Measurements from ENCODE around the gene SLC39A11.
"Not testable (repeated sequence)": the region's sequence is repeated elsewhere in the genome, so short reads cannot be mapped to it uniquely, and the experiment has no call there.

The SLC39A11 gene

DNA sequence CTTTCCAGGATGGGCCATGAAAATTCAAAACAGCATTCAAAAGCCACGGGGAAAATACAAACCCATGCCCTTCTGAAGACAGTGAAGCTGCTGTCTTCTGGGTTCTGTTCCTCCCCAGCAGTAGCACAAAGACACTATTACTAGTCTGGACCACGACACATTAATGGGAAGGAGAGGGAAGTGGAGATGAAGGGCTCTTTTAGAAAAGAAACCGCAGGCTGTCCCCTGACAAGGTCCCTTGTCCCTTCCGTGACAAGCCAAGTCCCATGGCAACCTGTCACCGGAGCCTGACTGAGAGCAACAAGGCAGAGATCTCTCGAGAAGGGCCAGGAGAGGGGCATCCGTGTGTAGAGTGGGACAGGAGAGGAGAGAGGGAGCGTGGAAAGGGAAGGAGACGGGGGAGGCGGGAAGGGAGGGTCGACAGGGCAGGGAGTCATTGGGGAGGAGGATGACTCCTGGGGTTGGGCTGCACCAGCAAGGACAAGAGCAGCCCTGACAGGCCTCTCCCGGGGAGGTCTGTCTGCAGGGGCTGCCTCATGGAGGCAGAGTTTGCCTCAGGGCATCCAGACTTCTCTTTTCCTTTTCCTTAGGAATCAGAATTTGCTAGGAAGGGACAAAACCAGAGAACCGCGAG, 436.2 kb downstream of the SLC39A11 start:
- DNase-seq (ENCODE audit: low spot score) = no peak

DNA sequence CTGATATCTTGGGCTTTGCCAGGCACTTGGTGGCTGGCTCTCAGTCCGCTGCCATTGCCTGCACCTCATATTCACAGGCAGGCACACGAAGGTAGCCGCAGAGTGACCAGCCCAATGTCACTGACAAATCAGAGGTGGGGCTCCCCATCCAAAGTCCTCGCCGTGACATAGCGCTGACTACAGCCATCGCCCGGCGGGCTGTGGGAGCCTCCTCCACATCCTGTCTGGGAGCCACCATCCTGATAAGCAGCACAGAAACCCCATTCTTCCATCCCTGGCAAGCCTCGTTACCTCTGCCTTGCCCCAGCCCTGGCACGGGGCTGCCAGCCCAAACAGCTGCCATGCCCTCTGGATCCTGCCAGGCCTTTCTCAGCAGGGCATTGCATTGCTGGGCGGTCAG, 437.8 kb downstream of the SLC39A11 start:
- DNase-seq (ENCODE audit: low spot score) = no peak

DNA sequence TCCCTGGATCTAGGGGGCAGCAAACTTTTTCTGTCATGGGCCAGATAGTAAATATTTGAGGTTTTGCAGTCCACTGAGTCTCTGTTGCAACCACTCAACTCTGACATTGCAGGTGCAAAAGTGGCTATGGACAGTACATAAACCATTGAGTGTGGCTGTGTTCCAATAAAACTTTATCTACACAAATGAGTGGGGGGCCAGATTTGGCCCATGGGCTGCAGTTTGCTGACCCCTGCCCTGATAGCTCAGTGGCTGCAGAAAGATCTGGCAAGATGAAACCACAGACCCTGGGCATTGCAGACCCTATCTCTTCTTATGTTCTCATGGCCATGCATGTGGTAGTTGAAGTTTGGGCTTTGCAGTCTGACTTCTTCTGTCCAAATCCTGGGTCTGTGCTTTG, 440.5 kb downstream of the SLC39A11 start:
- DNase-seq (ENCODE audit: low spot score) = no peak

DNA sequence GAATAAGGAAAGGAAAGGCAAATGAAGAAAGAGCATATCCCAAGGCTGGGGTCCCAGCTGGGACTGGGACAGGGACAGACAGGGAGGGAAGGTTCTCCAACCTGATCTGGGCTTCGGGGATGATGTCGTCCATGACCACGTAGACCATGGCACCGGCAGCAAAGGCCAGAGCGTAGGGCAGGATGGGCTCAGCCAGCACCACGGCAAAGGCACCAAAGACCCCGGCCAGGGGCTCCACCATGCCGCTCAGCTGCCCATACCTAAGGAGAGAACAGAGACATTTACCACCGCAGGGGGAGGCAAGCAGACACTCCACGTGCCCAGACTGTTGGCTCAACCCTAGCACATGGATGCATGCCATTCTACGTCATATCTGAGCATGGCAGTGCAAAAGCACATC, 443.8 kb downstream of the SLC39A11 start:
- no peak for DNase-seq (ENCODE audit: low spot score)

DNA sequence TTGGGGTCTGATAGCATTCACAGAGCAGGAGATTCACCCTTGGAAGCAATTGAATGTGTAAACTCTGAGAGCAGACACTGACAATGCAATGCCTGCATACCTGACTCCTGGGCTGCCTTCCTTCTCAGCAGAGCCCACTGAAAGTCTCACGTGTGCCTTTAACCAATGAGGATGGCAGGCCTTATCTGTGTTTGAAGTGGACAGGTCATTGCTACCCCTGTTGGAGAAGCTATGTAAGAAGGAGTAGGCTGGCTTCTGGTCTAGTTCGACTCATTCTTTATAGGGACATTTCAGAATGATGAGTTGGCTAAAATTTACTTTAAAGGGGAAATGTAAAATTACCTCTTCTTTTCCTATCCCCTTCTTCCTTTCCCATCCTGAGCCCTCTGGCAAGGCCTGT, 446.3 kb downstream of the SLC39A11 start:
- DNase-seq (ENCODE audit: low spot score) = no peak

DNA sequence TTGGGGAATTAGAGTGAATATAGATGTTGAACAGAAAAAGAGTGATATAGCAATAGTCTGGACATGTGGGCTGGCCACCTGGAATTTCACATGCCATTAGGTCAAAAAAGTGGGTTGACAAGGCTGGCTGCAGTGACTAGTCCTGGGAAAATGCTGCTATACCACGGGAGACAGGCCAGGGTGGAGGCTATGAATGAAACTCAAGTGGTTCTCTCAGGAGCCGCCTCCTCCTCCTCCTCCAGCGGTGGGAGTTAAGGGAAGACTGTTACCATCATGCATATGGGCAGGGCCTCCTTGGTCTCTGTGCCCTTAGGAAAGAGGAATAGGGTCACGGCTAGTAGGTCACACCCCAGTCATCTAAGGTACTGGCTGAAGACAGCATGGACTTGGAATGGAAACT, 448.0 kb downstream of the SLC39A11 start:
- DNase-seq (ENCODE audit: low spot score) = no peak

DNA sequence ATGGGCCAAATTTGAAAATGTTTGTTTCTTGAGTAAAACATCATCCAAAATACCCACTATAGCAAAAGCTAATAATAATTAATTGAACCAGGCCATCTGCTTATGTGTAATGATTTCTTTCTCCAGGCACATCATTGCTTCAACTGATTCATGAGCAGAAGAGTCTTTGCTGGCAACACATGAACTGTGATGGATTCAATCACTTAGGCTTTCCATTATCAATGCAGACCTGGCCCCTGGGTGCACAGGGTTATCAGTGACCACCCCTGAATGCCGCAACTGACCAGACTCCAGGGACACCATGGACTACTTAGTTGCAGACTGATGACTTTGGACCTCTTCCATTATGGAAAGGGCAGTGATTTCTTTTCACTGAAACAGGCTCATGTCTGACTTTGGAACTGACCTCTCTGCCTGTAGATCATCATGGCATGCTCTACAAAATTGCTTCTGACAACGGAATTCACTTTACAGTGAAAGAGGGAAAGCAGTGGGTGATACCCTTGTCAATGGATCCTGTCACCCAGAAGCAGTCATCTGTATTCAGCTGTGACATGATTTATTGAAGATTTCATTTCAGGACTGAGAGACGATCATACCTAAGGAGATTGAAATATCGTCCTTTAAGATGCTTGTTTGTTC, 448.8 kb downstream of the SLC39A11 start:
- no peak for DNase-seq (ENCODE audit: low spot score)

DNA sequence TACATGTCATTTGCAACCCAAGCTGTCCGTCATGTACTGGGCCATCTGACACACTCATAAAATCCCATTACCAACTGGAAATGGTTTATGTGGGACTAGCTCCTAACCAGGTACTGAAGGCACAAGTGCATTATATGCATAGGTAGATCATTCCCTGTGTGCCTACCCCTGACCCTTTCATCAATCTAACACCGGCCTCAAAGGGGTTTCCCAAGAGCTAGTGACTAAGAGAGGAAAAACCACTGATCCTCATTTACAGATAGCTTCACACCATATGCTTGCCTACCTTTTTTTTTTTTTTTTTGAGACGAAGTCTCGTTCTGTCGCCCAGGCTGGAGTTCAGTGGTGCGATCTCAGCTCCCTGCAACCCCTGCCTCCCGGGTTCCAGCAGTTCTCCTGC, 449.8 kb downstream of the SLC39A11 start:
- no peak for DNase-seq (ENCODE audit: low spot score)

DNA sequence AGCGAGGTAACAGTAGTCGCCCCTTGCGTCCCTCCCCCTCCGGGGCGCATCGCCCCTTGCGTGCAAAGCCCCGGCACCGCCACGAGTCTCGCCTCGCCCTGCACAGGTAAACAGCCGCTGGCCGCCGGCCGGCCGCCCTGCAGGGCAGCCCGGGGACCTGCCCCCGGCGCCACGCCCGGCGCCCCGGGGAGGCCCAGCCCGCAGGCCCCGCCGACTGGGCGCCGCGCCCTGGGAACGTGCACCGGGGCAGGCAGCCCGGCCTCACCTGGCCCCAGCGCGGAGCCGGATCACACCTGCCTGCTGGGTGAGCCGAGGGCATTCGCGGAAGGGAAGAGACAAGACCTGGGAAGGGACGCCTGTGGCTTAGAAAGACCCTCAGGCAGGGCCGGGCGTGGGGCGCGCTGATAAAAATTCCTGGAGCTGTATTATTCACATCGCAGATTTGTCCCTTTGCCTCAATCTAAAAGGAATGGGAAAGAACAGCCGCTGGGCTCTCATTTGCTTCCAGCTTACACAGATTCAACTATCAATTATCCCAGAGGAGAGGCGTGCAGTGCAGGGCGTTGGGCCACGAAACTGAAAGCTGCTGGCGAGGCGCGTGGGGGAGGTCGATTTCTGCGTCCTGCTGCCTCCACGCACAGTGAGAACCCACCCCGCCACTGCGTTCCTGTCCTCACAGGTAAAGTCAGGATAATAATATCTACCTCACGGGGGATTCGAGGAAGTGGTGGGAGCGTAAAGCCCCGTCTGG, 451.9 kb downstream of the SLC39A11 start:
- no peak for DNase-seq (ENCODE audit: low spot score)

DNA sequence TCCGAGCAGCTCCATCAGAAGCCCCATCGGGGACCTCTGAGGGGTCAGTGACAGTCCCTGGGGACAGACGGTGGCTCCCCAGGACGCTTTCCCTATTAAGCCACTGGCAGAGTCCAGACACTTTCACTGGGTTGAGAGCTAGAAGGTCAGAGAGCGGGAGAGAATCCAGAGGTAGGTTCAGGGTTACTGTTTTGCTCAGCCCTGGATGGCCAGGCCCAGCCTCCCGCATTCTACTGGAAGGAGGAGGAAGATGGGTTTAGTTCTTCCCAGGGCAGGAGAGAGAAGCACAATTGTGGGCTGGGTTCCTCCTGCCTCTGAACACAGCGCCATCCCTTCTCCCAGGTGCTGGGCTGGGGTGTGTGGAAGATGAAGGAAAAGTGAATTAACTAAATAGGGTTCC, 452.8 kb downstream of the SLC39A11 start:
- DNase-seq (ENCODE audit: low spot score) = no peak

DNA sequence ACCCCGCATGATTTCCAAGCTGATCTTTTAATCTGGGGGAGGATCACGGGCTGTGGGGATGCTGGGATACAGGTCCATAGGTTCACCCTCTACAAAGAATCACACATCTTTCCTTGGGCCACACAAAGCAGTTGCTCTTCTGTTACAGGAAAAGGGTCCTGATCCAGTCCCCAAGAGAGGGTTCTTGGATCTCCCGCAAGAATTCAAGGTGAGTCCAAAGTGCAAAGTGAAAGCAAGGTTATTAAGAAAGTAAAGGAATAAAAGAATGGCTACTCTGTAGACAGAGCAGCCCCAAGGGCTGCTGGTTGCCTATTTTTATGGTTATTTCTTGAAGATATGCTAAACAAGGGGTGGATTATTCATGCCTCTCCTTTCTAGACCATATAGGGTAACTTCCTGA, 453.6 kb downstream of the SLC39A11 start:
- not testable (repeated sequence) for DNase-seq (ENCODE audit: low spot score)

DNA sequence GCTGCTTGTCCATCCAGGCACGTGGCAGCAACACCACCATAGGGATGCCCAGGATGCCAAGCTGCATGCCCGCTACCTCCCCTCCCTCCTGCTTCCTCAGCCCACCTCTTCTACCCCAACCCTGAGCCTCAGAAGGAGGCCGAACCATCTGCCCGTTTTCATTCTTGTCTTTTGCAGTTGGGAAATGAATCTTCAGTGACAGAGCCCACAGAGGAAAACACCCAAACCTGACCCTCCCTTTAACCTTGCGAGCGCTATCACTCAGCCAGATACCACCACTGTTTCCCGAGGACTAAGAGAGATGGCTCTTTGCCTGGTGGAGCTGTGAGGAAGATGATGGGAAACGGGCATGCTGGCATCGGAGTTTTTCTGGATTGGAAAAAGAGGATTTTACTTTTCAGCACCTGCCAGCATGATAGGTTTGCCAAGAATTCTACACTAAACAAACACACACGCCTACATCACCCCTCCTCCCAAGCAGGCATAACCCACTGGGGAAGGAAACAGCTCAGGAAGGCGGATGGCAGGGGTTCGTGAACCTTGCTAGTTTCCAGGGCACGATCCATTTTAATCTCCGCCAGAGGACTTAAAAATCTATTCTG, 457.4 kb downstream of the SLC39A11 start:
- DNase-seq (ENCODE audit: low spot score) = no peak

DNA sequence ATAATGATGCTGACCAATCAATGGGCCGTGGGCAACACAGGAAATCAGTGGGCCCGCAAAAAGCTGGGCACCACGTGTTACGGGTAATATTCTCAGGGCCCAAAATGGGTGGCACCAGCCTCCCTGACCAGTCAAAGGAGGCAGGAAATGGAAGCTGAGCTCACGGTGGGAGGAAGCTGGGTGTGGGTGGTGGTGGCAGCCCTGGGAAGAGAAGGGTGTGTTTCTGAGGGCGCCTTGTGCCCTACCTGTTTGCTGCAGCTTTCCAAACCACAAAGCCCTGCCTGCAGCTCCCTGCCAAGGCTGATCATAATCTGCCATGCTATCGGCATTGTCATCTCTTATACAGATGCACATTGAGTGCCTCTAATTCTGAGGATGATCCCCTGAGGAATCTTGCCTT, 457.9 kb downstream of the SLC39A11 start:
- DNase-seq (ENCODE audit: low spot score) = no peak

DNA sequence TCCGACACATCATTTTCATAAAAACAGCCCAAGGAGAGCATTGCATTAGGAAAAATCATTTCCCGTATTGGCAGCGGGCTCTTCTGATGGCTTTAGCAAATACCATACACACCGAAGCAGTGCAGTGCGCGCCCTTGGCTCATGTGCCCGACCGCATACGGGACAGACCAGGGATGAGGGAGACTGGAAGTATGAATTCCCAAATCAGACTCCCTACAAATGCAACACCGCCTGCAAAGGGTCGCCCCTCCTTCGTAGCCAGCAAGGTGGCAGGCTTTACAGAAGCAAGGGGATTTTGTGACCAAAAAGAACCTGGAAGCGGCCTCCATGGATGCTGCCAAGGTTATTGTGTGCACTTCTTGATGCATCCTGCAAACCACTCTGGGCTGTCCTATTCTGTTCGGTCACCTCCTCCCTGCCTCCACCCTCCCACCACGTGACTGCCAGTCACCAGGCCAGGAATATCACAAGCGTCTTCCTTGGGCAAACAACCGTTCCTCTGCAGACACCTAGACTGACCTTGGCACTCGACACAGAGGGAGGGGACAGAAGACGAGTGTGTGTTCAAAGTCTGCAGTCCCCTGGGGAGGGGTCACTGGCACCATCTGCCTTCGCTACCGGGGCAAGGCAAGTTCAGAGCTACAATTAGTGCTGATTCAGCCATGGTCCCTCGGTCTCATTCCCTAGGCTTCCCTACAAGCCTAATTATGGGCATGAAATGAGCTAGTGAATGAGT, 460.4 kb downstream of the SLC39A11 start:
- DNase-seq (ENCODE audit: low spot score) = no peak

DNA sequence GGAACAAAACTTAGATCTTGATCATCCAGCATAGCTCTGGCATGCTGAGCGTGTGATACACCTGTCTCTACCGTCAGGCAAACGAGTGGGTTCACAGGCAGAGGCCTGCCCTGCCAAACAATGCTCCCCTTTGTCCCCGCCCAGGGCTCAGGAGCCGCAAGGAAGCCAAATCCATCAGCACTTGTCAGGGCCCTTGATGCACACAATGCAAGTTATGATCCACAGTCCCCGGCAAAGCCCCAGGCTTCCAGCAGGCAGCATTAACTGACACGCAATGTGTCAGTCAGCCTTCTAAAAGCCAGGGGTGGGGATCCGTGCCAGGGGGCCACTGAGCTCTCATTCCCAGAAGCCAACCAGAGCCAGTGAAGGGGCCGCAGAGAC, 460.9 kb downstream of the SLC39A11 start:
- no peak for DNase-seq (ENCODE audit: low spot score)

DNA sequence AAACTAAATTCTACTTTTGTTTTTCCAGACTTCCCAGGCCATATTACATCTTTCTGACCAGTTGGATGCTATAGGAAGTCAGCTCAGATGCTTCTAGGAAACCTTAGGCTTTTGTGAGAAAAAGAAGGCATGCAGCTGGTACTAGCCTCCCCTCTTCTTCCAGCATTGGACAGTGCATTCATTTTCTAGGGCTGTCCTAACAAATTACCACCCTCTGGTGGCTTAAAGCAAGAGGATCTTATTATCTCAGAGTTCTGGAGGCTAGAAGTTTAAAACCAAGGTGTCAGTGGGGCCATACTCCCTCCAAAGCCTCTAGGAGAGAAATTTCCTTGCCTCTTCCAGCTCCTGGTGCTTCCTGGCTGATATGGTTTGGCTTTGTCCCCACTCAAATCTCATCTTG, 467.8 kb downstream of the SLC39A11 start:
- no peak for DNase-seq (ENCODE audit: low spot score)

DNA sequence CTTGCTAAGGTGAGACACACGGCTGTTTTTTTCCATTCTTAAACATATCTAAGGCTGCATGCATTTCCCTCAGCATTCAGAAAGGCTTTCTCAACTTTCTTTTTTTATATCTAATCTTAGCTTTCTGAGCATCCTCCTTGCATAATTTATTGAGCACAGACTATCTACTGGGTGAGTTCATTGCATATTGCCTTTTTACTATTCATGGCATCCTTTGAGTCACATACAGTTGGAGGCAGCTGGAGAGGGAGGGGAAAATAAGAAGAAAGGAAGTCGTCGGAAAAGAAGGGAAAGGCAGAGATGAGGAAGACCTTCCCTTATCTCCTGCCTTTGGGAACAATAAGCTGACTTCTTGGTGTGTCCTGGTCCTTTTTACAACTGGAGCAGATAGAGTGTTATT, 468.3 kb downstream of the SLC39A11 start:
- DNase-seq (ENCODE audit: low spot score) = peak; percentile 23

DNA sequence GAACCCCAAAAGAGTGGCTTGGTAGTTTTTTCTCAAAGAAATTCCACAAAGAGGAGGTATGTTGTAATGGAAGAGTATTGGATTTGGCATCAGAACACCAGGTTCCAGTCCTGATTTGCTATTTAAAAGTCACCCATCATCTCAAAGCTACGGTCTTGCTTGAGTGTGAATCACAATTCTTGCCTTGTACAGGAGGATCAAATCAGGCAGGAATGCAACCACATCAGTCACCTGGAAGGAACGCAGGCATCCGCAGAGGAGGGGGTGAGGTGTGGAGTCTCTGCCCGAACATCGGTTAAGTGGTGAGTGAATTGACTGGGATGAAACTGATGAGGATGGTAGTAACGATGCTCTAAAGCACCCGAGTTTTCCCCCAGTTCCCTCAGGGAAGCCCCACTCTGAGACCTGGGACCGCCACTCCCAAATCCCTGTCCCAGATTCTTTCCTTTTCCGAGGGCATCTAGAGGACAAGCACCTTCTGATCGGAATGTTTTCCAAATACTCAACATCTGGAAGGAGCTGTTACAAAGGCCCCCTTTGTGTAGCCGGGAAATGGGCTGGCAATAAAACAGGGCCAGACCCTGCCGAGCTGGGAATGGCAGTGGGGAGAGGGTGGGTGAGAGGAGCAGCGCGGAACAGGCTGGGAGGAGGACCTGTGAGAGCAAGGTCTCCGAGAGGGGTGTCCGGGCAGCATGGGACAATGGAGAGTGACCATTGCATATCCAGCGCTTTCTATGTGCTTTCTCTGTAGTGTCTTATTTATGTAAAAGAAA, 469.6 kb downstream of the SLC39A11 start:
- peak; percentile 19 for DNase-seq (ENCODE audit: low spot score)

DNA sequence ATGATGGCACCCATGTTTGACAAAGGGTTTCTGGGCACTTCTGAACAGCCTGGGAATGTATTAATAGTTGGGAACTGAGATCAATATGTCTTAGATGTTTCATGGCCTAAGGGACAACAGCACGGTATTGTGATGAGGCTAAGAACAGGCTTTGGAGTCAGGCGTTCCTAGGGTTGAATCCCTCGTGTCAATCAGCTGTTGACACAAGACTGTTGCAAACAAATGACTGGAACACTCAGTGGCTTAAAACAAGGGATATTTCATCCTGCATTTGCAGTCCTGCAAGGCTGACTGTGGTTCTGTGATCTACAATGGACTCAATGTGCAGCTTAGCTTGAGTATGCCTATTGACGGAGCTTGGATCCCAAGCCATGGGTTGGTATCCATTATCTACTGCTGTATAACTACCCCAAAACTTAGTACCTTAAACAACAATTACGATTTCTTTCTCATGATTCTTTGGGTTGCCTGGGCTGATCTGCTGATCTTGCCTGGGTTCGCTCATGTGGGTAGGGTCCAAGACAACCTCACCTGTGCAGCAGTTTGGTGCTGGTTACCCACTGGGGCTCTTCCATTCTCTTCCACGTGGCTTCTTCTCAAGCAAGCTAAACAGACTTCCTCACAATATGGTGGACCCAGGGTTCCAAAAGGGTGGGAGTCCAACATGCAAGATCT, 472.4 kb downstream of the SLC39A11 start:
- DNase-seq (ENCODE audit: low spot score) = no peak

DNA sequence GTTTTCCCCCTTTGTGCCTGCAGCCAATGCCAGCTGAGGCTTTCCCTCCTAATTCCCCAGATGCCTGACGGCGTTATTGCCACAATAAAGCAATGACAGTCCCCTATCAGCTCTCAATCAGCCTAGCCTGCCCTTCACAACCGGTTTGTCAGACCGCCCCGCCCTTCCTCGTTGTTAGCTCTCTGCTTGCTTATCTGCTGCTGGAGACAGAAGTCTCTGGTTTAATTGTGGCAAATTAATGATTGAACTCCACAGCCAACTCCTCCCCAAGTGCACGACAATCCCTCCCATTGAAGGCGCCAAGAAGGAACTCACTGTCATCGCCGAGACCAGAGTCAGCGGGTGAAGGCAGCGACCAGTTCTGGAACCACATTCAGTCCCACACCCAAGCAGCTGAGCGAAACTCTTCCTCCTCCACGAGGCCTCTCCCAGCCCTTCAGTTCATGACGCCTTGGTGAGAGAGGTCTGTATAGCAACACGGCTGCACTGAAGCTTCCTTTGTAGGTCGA, 474.4 kb downstream of the SLC39A11 start:
- no peak for DNase-seq (ENCODE audit: low spot score)

DNA sequence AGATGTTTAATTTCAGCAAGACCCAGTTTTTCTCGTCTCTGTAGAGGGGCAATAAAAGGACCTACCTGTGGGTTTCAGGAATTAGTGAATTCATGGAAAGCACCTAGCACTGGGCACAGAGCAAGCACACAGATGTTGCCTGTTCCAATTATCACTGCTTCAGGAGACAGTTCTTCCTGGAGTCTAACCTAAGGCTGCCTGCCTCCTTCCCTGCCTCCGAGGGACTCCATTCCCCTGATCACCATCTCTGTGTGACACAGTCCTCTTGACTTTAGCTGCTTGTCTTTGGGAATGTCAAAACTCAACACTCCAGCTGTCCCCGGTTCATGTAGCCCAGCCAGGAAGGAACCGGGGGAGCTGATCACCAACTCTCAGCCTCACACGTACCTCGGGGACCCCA, 474.9 kb downstream of the SLC39A11 start:
- DNase-seq (ENCODE audit: low spot score) = no peak

Measured in GM03348 (cell line).